Activated B cell treated with CpG ODN at 0.5 μM for 24 hours (primary cell): ENCODE data around the gene PATL2. TPM values are rescaled to one million over a fixed set of nuclear protein-coding genes. Genes with fewer than 3 reads are reported as not detected.
"Not testable (repeated sequence)": the region's sequence is repeated elsewhere in the genome, so short reads cannot be mapped to it uniquely, and the experiment has no call there.

Experiments used
- ATAC-seq: fragments of 200-7000 bp; cut with Tn5 transposase; one replicate; pipeline ENCODE4 v1.10.0; 2021; ENCODE audit warnings: low read depth, mild to moderate bottlenecking, moderate library complexity
- CTCF ChIA-PET: fragments of 350-600 bp; sonication (Branson Sonifier 250); formaldehyde crosslinking; loops from one replicate; lab custom pipeline; 2021; ENCODE audit warnings: antibody characterized with exemption; lab: Charles Lee
- POLR2A ChIA-PET: fragments of 350-600 bp; sonication (Branson Sonifier 250); formaldehyde crosslinking; loops from one replicate; lab custom pipeline; 2021; ENCODE audit warnings: antibody characterized with exemption; lab: Charles Lee
- DNase-seq: peaks from one replicate; pipeline ENCODE4 v3.0.0; 2022
- H3K27ac Mint-ChIP-seq: one replicate; pipeline ENCODE4 v1.8.0; 2020; ENCODE audit warnings: mixed read lengths
- H3K27me3 Mint-ChIP-seq: one replicate; pipeline ENCODE4 v1.8.0; 2021; ENCODE audit warnings: mixed read lengths
- H3K36me3 Mint-ChIP-seq: one replicate; pipeline ENCODE4 v1.8.0; 2021; ENCODE audit warnings: low read depth, mixed read lengths
- H3K4me1 Mint-ChIP-seq: one replicate; pipeline ENCODE4 v1.8.0; 2021; ENCODE audit warnings: mixed read lengths
- H3K4me3 Mint-ChIP-seq: one replicate; pipeline ENCODE4 v1.8.0; 2020; ENCODE audit warnings: mild to moderate bottlenecking, mixed read lengths
- H3K9me3 Mint-ChIP-seq: one replicate; pipeline ENCODE4 v1.8.0; 2020; ENCODE audit warnings: mixed read lengths
- intact Hi-C: fragments of 100-400 bp; cut with micrococcal nuclease; formaldehyde crosslinking; loops from one replicate; pipeline ENCODE4 v1.15.1; 2024
- total RNA-seq: library from RNA; stranded (reverse); gene quantifications from 2 replicates; pipeline ENCODE4 v1.2.3, GENCODE V29; 2022
- TF ChIP-seq, protein P1 (sequence below): fragments of 200-600 bp; IDR thresholded peaks from one replicate; pipeline ENCODE4 v1.8.0; 2022; ENCODE audit warnings: antibody characterized with exemption, mild to moderate bottlenecking

Gene PATL2
- 19.8 and 27.2 TPM in 2 replicates for total RNA-seq

DNA sequence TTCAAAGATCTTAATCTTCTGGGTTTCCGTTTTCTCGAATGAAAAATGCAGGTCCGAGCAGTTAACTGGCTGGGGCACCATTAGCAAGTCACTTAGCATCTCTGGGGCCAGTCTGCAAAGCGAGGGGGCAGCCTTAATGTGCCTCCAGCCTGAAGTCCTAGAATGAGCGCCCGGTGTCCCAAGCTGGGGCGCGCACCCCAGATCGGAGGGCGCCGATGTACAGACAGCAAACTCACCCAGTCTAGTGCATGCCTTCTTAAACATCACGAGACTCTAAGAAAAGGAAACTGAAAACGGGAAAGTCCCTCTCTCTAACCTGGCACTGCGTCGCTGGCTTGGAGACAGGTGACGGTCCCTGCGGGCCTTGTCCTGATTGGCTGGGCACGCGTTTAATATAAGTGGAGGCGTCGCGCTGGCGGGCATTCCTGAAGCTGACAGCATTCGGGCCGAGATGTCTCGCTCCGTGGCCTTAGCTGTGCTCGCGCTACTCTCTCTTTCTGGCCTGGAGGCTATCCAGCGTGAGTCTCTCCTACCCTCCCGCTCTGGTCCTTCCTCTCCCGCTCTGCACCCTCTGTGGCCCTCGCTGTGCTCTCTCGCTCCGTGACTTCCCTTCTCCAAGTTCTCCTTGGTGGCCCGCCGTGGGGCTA, at the start of gene PATL2, which contains the start of gene B2M:
TSS of gene PATL2 (minus strand) at position 228 of the 647 bp plus-strand sequence. CDS start 34,833 bp downstream, outside the sequence.
TSS of gene B2M (plus strand) at position 422 of the 647 bp plus-strand sequence. CDS start at position 452, 30 bp downstream.
- TF ChIP-seq, protein P1, sequence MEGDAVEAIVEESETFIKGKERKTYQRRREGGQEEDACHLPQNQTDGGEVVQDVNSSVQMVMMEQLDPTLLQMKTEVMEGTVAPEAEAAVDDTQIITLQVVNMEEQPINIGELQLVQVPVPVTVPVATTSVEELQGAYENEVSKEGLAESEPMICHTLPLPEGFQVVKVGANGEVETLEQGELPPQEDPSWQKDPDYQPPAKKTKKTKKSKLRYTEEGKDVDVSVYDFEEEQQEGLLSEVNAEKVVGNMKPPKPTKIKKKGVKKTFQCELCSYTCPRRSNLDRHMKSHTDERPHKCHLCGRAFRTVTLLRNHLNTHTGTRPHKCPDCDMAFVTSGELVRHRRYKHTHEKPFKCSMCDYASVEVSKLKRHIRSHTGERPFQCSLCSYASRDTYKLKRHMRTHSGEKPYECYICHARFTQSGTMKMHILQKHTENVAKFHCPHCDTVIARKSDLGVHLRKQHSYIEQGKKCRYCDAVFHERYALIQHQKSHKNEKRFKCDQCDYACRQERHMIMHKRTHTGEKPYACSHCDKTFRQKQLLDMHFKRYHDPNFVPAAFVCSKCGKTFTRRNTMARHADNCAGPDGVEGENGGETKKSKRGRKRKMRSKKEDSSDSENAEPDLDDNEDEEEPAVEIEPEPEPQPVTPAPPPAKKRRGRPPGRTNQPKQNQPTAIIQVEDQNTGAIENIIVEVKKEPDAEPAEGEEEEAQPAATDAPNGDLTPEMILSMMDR = no peak
- H3K4me3 Mint-ChIP-seq = peak within 1 kb of the TSS; percentile 99
- H3K36me3 Mint-ChIP-seq = peaks cover 66% of the 10 kb centered on the region
- H3K9me3 Mint-ChIP-seq = no peaks in the 10 kb centered on the region
- peak within 1 kb of the TSS; percentile 100 for H3K27ac Mint-ChIP-seq
- H3K4me1 Mint-ChIP-seq = peaks cover 49% of the 10 kb centered on the region
- no peaks in the 10 kb centered on the region for H3K27me3 Mint-ChIP-seq
- ChIA-PET CTCF (interaction anchor here (0.6 to 16.4 kb wide), 13 partner anchors 8 to 424 kb away, joined by 3 to 239 read pairs (median 7); partner anchors contain the start of genes SPG11 and TRIM69), POLR2A (interaction anchor here (0.6 to 24.4 kb wide), 34 partner anchors 13 to 935 kb away, joined by 3 to 2387 read pairs (median 5); partner anchors contain the start of genes EIF3J, ELL3, GOLM2 and SPG11)
- ATAC-seq (peak; percentile 74), DNase-seq (peak; percentile 92)
- intact Hi-C loops = loop anchor here (1.0 to 5.0 kb wide), 5 partner anchors 17 to 326 kb away; partner anchors contain the start of genes CTDSPL2 and EIF3J

DNA sequence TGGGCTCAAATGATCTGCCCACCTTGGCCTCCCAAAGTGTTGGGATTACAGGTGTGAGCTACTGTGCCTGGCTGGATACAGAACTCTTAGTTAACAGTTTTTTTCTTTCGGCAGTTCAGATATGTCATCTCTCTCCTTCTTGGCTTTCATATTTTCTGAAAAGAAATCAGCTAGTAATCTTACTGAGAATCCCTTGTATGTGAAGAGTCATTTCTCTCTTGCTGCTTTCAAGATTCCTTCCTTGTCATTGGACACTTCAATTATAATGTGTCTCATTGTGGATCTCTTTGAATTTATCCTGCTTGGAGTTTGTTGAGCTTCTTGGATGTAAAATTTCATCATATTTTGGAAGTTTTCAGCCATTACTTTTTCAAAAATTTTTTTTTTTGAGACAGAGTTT, 42.2 kb upstream of the PATL2 start:
- Mint-ChIP-seq H3K4me1 (no peaks in the 10 kb centered on the region), H3K27me3 (peaks cover 2% of the 10 kb centered on the region), H3K27ac (no peak overlapping the region), H3K9me3 (peaks cover 22% of the 10 kb centered on the region), H3K36me3 (peaks cover 3% of the 10 kb centered on the region), H3K4me3 (no peak overlapping the region)
- TF ChIP-seq, protein P1 = no peak
- POLR2A ChIA-PET = no interaction called here
- intact Hi-C loops = no loop called here
- CTCF ChIA-PET = no interaction called here
- DNase-seq = no peak
- ATAC-seq = no peak

DNA sequence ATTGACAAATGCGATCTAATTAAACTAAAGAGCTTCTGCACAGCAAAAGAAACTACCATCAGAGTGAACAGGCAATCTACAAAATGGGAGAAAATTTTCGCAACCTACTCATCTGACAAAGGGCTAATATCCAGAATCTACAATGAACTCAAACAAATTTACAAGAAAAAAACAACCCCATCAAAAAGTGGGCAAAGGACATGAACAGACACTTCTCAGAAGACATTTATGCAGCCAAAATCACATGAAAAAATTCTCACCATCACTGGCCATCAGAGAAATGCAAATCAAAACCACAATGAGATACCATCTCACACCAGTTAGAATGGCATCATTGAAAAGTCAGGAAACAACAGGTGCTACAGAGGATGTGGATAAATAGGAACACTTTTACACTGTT, 32.3 kb upstream of the PATL2 start:
- H3K4me3 Mint-ChIP-seq, intact Hi-C loops, H3K9me3 Mint-ChIP-seq, H3K4me1 Mint-ChIP-seq, ATAC-seq, H3K27ac Mint-ChIP-seq, POLR2A ChIA-PET, CTCF ChIA-PET, H3K36me3 Mint-ChIP-seq, DNase-seq, H3K27me3 Mint-ChIP-seq: not testable (repeated sequence)

DNA sequence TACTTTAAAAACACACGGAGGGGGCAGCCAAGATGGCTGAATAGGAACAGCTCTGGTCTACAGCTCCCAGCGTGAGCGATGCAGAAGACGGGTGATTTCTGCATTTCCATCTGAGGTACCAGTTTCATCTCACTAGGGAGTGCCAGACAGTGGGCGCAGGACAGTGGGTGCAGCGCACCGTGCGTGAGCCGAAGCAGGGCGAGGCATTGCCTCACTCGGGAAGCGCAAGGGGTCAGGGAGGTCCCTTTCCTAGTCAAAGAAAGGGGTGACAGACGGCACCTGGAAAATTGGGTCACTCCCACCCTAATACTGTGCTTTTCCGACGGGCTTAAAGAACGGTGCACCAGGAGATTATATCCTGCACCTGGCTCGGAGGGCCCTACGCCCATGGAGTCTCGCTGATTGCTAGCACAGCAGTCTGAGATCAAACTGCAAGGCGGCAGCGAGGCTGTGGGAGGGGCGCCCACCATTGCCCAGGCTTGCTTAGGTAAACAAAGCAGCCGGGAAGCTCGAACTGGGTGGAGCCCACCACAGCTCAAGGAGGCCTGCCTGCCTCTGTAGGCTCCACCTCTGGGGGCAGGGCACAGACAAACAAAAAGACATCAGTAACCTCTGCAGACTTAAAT, 28.2 kb upstream of the PATL2 start:
- ChIA-PET CTCF (interaction anchor here (0.7 to 6.1 kb wide), 19 partner anchors 10 to 161 kb away, joined by 3 to 202 read pairs (median 6); partner anchors contain the start of genes B2M, PATL2 and SPG11), POLR2A (interaction anchor here (1.0 to 21.4 kb wide), 5 partner anchors 22 to 161 kb away, joined by 3 to 2387 read pairs (median 3); partner anchors contain the start of genes B2M, PATL2 and SPG11)
- ATAC-seq, H3K4me3 Mint-ChIP-seq, H3K27ac Mint-ChIP-seq, intact Hi-C loops, H3K36me3 Mint-ChIP-seq, H3K9me3 Mint-ChIP-seq, H3K27me3 Mint-ChIP-seq, DNase-seq: not testable (repeated sequence)
- peaks cover 26% of the 10 kb centered on the region for H3K4me1 Mint-ChIP-seq

DNA sequence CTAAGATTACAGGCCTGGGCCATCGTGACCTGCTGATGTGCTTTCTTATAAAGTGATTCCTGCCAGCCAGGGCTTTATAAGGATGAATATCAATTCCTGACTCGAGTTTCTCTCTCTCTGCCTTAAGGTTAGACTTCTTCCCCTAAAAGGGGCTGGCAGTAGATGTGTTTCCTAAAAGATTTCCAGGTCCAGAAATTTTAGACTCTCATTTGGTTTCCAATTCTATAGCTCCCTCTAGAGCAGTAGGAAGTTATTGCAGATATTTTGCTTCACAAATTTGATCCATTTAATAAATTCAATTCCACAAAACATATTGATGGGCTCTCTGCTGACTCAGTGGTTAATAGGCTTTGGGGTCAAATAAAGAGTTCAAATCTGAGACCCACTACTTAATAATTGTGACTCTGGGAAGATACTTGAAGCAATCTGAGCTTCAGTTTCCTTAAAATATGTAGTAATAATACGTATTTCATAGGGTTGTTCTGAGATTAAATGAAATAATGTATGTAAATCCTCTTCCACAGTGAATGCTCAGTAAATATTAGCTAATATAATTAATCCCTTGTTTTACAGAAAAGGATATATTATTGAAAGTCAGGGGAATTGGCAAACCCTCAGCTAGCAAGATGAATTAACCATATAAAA, 27.3 kb upstream of the PATL2 start:
- ChIA-PET CTCF (interaction anchor here (0.8 to 6.1 kb wide), 20 partner anchors 9 to 160 kb away, joined by 3 to 202 read pairs (median 6); partner anchors contain the start of genes B2M, PATL2 and SPG11), POLR2A (interaction anchor here (0.5 to 21.4 kb wide), 7 partner anchors 8 to 160 kb away, joined by 3 to 2387 read pairs (median 4); partner anchors contain the start of genes B2M, PATL2 and SPG11)
- TF ChIP-seq, protein P1 = peak; percentile 92
- DNase-seq (no peak), ATAC-seq (no peak)
- peaks cover 30% of the 10 kb centered on the region for H3K4me1 Mint-ChIP-seq
- intact Hi-C loops = loop anchor here (1.0 kb wide), 5 partner anchors 9 to 299 kb away; partner anchors contain the start of genes B2M, PATL2 and SPG11
- H3K4me3 Mint-ChIP-seq = no peak overlapping the region
- H3K36me3 Mint-ChIP-seq = no peaks in the 10 kb centered on the region
- H3K9me3 Mint-ChIP-seq = no peaks in the 10 kb centered on the region
- H3K27ac Mint-ChIP-seq = no peak overlapping the region
- no peaks in the 10 kb centered on the region for H3K27me3 Mint-ChIP-seq
